Spleen (tissue), 7 donors: Measurements from ENCODE around the gene FOXJ1.

Experiments used
- POLR2A ChIP-seq, 3 donors: fragments of 450-650 bp; IDR thresholded peaks; one replicate each; pipeline ENCODE4 v1.5.1; 2017; ENCODE audit warnings: antibody characterized with exemption in 3 of 3, mild to moderate bottlenecking in 1 of 3
- TF ChIP-seq, protein P1 (sequence below), 11 experiments: fragments of 200-600 bp in 7 of 11; fragments of 450-650 bp in 4 of 11; sonication (generic) in 4 of 11; IDR thresholded peaks in 8 of 11; conservative IDR thresholded peaks in 3 of 11; 1 replicate in 7 of 11; 2 replicates in 4 of 11; pipeline versions ENCODE4 v1.4.0 to v1.8.0; 2016 to 2021; ENCODE audit warnings: antibody characterized with exemption in 11 of 11, inconsistent platforms in 4 of 11, mild to moderate bottlenecking in 1 of 11
- donor health status: DM: no; HTN: no; CAD: no; lungs with moderate emphysema.
- donor health status: DM: no; HTN: no; CAD: no.
- donor health status: DM: no; HTN: no; CAD: no.

DNA sequence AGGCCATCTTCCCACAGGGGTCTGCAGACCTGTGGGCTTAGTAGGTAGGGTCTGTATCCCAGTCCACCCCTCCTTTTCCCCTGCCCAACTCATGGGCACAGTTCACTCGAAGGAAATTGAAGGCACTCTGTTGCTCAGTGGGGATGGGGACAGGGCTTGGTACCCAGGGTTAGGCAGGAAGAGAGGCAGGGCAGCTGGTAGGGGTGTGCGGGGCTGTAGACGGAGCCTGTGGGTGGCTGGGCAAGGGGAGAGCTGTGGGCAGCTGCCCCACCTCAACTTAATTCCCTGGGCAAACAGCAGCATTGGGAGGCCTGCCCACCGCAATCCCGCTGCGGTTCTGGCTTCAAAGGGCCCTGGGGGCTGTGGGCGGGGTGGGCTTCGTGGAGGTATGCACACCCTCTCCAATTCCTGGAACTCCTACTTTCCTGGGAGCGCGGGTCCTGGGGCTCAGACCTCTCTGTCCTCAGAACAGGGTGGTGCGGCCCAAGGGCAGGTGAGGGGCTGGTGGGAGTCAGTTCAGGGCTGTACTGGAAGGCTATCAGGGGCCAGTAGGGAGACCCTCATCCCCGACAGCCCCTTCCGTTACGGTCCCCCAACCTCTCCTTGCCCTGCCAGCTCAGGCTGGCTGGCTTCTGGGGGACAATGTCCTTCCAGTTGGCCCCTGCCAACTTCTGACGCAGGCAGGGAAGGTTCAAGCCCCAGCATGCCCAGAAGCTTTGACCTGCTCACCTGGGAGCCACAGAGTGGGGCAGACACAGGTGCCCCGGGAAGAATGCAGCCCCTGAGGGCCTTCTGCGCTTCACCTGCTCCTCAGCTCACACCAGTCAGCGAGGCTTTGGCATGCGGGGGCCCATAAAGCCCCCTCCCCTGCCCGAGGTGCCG is 9.1 kb downstream of the FOXJ1 start:
- no peak for TF ChIP-seq POLR2A (IDR thresholded peaks at IDR 0.05)
- TF ChIP-seq, protein P1, sequence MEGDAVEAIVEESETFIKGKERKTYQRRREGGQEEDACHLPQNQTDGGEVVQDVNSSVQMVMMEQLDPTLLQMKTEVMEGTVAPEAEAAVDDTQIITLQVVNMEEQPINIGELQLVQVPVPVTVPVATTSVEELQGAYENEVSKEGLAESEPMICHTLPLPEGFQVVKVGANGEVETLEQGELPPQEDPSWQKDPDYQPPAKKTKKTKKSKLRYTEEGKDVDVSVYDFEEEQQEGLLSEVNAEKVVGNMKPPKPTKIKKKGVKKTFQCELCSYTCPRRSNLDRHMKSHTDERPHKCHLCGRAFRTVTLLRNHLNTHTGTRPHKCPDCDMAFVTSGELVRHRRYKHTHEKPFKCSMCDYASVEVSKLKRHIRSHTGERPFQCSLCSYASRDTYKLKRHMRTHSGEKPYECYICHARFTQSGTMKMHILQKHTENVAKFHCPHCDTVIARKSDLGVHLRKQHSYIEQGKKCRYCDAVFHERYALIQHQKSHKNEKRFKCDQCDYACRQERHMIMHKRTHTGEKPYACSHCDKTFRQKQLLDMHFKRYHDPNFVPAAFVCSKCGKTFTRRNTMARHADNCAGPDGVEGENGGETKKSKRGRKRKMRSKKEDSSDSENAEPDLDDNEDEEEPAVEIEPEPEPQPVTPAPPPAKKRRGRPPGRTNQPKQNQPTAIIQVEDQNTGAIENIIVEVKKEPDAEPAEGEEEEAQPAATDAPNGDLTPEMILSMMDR (IDR thresholded peaks at IDR 0.05 in 8 of 11, conservative IDR thresholded peaks at IDR 0.05 in 3 of 11): no peak
